Nephron progenitor cell (in vitro differentiated cells): ENCODE results near the gene ELL2.
"Not testable (repeated sequence)": the region's sequence is repeated elsewhere in the genome, so short reads cannot be mapped to it uniquely, and the experiment has no call there.

Experiments used
- DNase-seq: peaks from one replicate; pipeline ENCODE4 v3.0.0; 2021
- H3K27ac Mint-ChIP-seq: 2 replicates; pipeline ENCODE4 v1.8.0; 2021; ENCODE audit warnings: mild to moderate bottlenecking, moderate library complexity, mixed read lengths
- H3K27me3 Mint-ChIP-seq: 2 replicates; pipeline ENCODE4 v1.8.0; 2021; ENCODE audit warnings: mild to moderate bottlenecking, low read depth, mixed read lengths; ENCODE audit not compliant: poor library complexity
- H3K36me3 Mint-ChIP-seq: 2 replicates; pipeline ENCODE4 v1.8.0; 2021; ENCODE audit warnings: low read depth, mixed read lengths
- H3K4me1 Mint-ChIP-seq: 2 replicates; pipeline ENCODE4 v1.8.0; 2021; ENCODE audit warnings: mixed read lengths
- H3K4me3 Mint-ChIP-seq: 2 replicates; pipeline ENCODE4 v1.8.0; 2021; ENCODE audit warnings: mild to moderate bottlenecking, moderate library complexity, mixed read lengths
- H3K9me3 Mint-ChIP-seq: 2 replicates; pipeline ENCODE4 v1.8.0; 2021; ENCODE audit warnings: mild to moderate bottlenecking, moderate library complexity, mixed read lengths
- CTCF ChIP-seq: fragments of 200-600 bp; sonication (generic); IDR thresholded peaks from 2 replicates; pipeline ENCODE4 v1.5.0; 2021; ENCODE audit warnings: antibody characterized with exemption

The ELL2 gene

GRCh38 chr5:95931079-95931833, 30.4 kb downstream of the ELL2 start:
- H3K4me3 Mint-ChIP-seq, result no peak overlapping the region
- no peak for DNase-seq
- no peak for TF ChIP-seq CTCF
- H3K27me3 Mint-ChIP-seq, result no peaks in the 10 kb centered on the region
- peaks cover 14% of the 10 kb centered on the region for H3K36me3 Mint-ChIP-seq
- peaks cover 58% of the 10 kb centered on the region for H3K4me1 Mint-ChIP-seq
- no peak overlapping the region for H3K27ac Mint-ChIP-seq
- H3K9me3 Mint-ChIP-seq, result no peaks in the 10 kb centered on the region

GRCh38 chr5:95930141-95930930, 31.3 kb downstream of the ELL2 start:
- Mint-ChIP-seq H3K9me3 (no peaks in the 10 kb centered on the region), H3K4me1 (peaks cover 60% of the 10 kb centered on the region), H3K27me3 (no peaks in the 10 kb centered on the region), H3K27ac (peak overlapping the region; percentile 58), H3K4me3 (no peak overlapping the region), H3K36me3 (peaks cover 5% of the 10 kb centered on the region)
- no peak for DNase-seq
- TF ChIP-seq CTCF, result no peak

GRCh38 chr5:95928724-95929253, 32.9 kb downstream of the ELL2 start:
- H3K36me3 Mint-ChIP-seq, result peaks cover 5% of the 10 kb centered on the region
- H3K4me1 Mint-ChIP-seq, result peaks cover 66% of the 10 kb centered on the region
- H3K4me3 Mint-ChIP-seq, result no peak overlapping the region
- no peaks in the 10 kb centered on the region for H3K9me3 Mint-ChIP-seq
- peak overlapping the region; percentile 6 for H3K27ac Mint-ChIP-seq
- TF ChIP-seq CTCF, result no peak
- DNase-seq, result no peak
- H3K27me3 Mint-ChIP-seq, result no peaks in the 10 kb centered on the region

- Mint-ChIP-seq H3K27me3 (no peaks in the 10 kb centered on the region), H3K36me3 (peaks cover 8% of the 10 kb centered on the region), H3K9me3 (no peaks in the 10 kb centered on the region), H3K4me3 (no peak overlapping the region), H3K27ac (peak overlapping the region; percentile 68), H3K4me1 (peaks cover 69% of the 10 kb centered on the region)
- TF ChIP-seq CTCF, result no peak
- DNase-seq, result no peak
These were observed 33.5 kb downstream of the ELL2 start for GRCh38 chr5:95927927-95928723.

- H3K27ac Mint-ChIP-seq, H3K4me3 Mint-ChIP-seq, H3K9me3 Mint-ChIP-seq, DNase-seq, H3K27me3 Mint-ChIP-seq: not testable (repeated sequence)
- Mint-ChIP-seq H3K4me1 (peaks cover 66% of the 10 kb centered on the region), H3K36me3 (peaks cover 13% of the 10 kb centered on the region)
These were observed 34.4 kb downstream of the ELL2 start for GRCh38 chr5:95927300-95927699.

- no peak for TF ChIP-seq CTCF
- H3K4me1 Mint-ChIP-seq, result peaks cover 53% of the 10 kb centered on the region
- no peaks in the 10 kb centered on the region for H3K9me3 Mint-ChIP-seq
- H3K27me3 Mint-ChIP-seq, result no peaks in the 10 kb centered on the region
- peak overlapping the region; percentile 14 for H3K27ac Mint-ChIP-seq
- peaks cover 15% of the 10 kb centered on the region for H3K36me3 Mint-ChIP-seq
- no peak for DNase-seq
- no peak overlapping the region for H3K4me3 Mint-ChIP-seq
These were observed 35.7 kb downstream of the ELL2 start for GRCh38 chr5:95925939-95926338.
